K562 (cell line): ENCODE results near the gene SYT3. TPM values are rescaled to one million over a fixed set of nuclear protein-coding genes. Genes with fewer than 3 reads are reported as not detected.

Experiments
- ATF7 ChIP-seq: fragments of 450-650 bp; IDR thresholded peaks from 2 replicates; pipeline ENCODE4 v1.7.1; 2014; ENCODE audit warnings: mild to moderate bottlenecking, moderate library complexity
- CBX3 ChIP-seq, 2 experiments: IDR thresholded peaks; 1 replicate in 1 of 2; 2 replicates in 1 of 2; pipeline ENCODE4 v1.6.1; 2012; ENCODE audit warnings: inconsistent platforms in 2 of 2, low read length in 2 of 2, borderline replicate concordance in 1 of 2, control low read depth in 1 of 2
- EGR1 ChIP-seq: fragments of 450-650 bp; conservative IDR thresholded peaks from 2 replicates; pipeline ENCODE4 v1.6.1; 2017; ENCODE audit warnings: mild to moderate bottlenecking
- GATAD2B ChIP-seq: fragments of 450-650 bp; IDR thresholded peaks from 2 replicates; pipeline ENCODE4 v1.6.1; 2017; ENCODE audit warnings: mild to moderate bottlenecking, borderline replicate concordance
- HDAC1 ChIP-seq, 2 experiments: fragments of 450-650 bp; IDR thresholded peaks; 2 replicates each; pipeline ENCODE4 v1.6.1; 2016 to 2017; ENCODE audit warnings: inconsistent platforms in 1 of 2, mild to moderate bottlenecking in 1 of 2, moderate library complexity in 1 of 2
- MAFF ChIP-seq: IDR thresholded peaks from 2 replicates; pipeline ENCODE4 v1.6.1; 2012; ENCODE audit warnings: low read length, improper control_type of control experiment
- MTA2 ChIP-seq: fragments of 450-650 bp; IDR thresholded peaks from 2 replicates; pipeline ENCODE4 v1.6.1; 2016; ENCODE audit warnings: low read depth
- NR2C1 ChIP-seq, 2 experiments: fragments of 450-650 bp; IDR thresholded peaks; 2 replicates each; pipeline ENCODE4 v1.6.1; 2017; ENCODE audit warnings: mild to moderate bottlenecking in 2 of 2, antibody characterized with exemption in 1 of 2, inconsistent platforms in 1 of 2, missing compliant biosample characterization in 1 of 2, missing genetic modification characterization in 1 of 2
- REST ChIP-seq, 2 experiments: fragments of 450-650 bp; formaldehyde crosslinking in 1 of 2; IDR thresholded peaks; 2 replicates each; pipeline versions ENCODE4 v1.4.0 to v1.6.1; 2014 to 2020; ENCODE audit warnings: mild to moderate bottlenecking in 2 of 2, borderline replicate concordance in 1 of 2, low read depth in 1 of 2
- SAFB ChIP-seq: fragments of 200-400 bp; formaldehyde crosslinking; IDR thresholded peaks from 2 replicates; pipeline ENCODE4 v1.6.1; 2017; ENCODE audit warnings: low read depth, low read length, borderline replicate concordance
- SMARCA5 ChIP-seq: fragments of 450-650 bp; IDR thresholded peaks from 2 replicates; pipeline ENCODE4 v1.6.1; 2016
- ZBTB26 ChIP-seq: fragments of 450-650 bp; formaldehyde crosslinking; IDR thresholded peaks from 2 replicates; pipeline ENCODE4 v1.4.0; 2022; ENCODE audit warnings: missing genetic modification characterization
- ZEB2 ChIP-seq: fragments of 450-650 bp; IDR thresholded peaks from 2 replicates; pipeline ENCODE4 v1.6.1; 2016
- ZKSCAN1 ChIP-seq: fragments of 150-350 bp; IDR thresholded peaks from 2 replicates; pipeline ENCODE4 v1.6.1; 2016; ENCODE audit warnings: low read depth, low read length
- ZNF311 ChIP-seq: fragments of 250-450 bp; sonication (Bioruptor Pico); IDR thresholded peaks from 2 replicates; pipeline ENCODE4 v1.4.0; 2020; ENCODE audit warnings: mild to moderate bottlenecking, moderate library complexity
- polyA plus RNA-seq, 8 experiments: library from polyadenylated mRNA; depleted of rRNA in 4 of 8; stranded (reverse) in 5 of 8; unstranded in 3 of 8; fragments of >200 nt; fragmentation: Nextera tagmentation in 2 of 8; fragmentation: Illumina TruSeq in 1 of 8; extraction: Ambion mirVana in 2 of 8; extraction: Trizol in 1 of 8; gene quantifications; 2 replicates each; pipeline versions ENCODE4 v1.2.1 to v1.2.3, GENCODE V29; 2011 to 2014; ENCODE audit warnings: inconsistent platforms in 1 of 8, missing spikeins in 1 of 8
- total RNA-seq, 7 experiments: library from RNA; depleted of rRNA in 6 of 7; stranded (reverse); fragments of >200 nt in 6 of 7; fragmentation: Illumina TruSeq in 2 of 7; extraction: Trizol in 2 of 7; gene quantifications; 2 replicates each; pipeline versions ENCODE4 v1.2.1 to v1.2.3, GENCODE V29; 2011 to 2021; ENCODE audit warnings: low replicate concordance in 1 of 7
- TF ChIP-seq, protein P1 (sequence below): IDR thresholded peaks from 2 replicates; pipeline ENCODE4 v1.6.1; 2011; ENCODE audit warnings: borderline replicate concordance, low read depth, mild to moderate bottlenecking, moderate library complexity, low read length; ENCODE audit not compliant: insufficient read depth, poor library complexity, severe bottlenecking

SYT3 gene
- total and polyA plus RNA-seq, 9 of the 15 experiments (the other 6 are each of a cell fraction or from before 2014, with no cell fraction given), result 0.36 to 2.0 (median 0.54) TPM; not detected in 2

GRCh38 chr19:50669302-50670101 lies 29.8 kb upstream of the SYT3 start (continued):
- TF ChIP-seq REST (IDR thresholded peaks at IDR 0.05; ENCODE audit: borderline replicate concordance) (peak; percentile 59; the same call in 1 of the 2 replicates), REST (CRISPR knock-in tag; IDR thresholded peaks at IDR 0.05; ENCODE audit: low read depth) (no peak), GATAD2B (peak; percentile 85), ZNF311 (CRISPR knock-in tag) (no peak), EGR1 (peak; percentile 30; the same call in 1 of the 2 replicates), SMARCA5 (no peak), ZKSCAN1 (0 out of 2 replicates have a peak, but pooled peaks have one; percentile 9), ZBTB26 (CRISPR knock-in tag) (no peak), MAFF (peak; percentile 33), ATF7 (no peak), CBX3 (IDR thresholded peaks at IDR 0.05; ENCODE audit: borderline replicate concordance in 1 of 2, low read length in 2 of 2) (0 out of 3 replicates have a peak, but pooled peaks of 1 of the 2 experiments have one; percentile 50), MTA2 (0 out of 2 replicates have a peak, but pooled peaks have one; percentile 18), SAFB (peak; percentile 80; the same call in 1 of the 2 replicates), NR2C1 (IDR thresholded peaks at IDR 0.05) (no peak), NR2C1 (tag; IDR thresholded peaks at IDR 0.05) (no peak), ZEB2 (peak; percentile 65), HDAC1 (IDR thresholded peaks at IDR 0.05) (peak in 1 of 2 experiments; percentile 57; a peak in 2 of 4 replicates)
- TF ChIP-seq, protein P1, sequence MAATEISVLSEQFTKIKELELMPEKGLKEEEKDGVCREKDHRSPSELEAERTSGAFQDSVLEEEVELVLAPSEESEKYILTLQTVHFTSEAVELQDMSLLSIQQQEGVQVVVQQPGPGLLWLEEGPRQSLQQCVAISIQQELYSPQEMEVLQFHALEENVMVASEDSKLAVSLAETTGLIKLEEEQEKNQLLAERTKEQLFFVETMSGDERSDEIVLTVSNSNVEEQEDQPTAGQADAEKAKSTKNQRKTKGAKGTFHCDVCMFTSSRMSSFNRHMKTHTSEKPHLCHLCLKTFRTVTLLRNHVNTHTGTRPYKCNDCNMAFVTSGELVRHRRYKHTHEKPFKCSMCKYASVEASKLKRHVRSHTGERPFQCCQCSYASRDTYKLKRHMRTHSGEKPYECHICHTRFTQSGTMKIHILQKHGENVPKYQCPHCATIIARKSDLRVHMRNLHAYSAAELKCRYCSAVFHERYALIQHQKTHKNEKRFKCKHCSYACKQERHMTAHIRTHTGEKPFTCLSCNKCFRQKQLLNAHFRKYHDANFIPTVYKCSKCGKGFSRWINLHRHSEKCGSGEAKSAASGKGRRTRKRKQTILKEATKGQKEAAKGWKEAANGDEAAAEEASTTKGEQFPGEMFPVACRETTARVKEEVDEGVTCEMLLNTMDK, result peak; percentile 10
